ENCODE results near the gene LIN52.
"Not testable (repeated sequence)": the region's sequence is repeated elsewhere in the genome, so short reads cannot be mapped to it uniquely, and the experiment has no call there.

LIN52 gene

GRCh38 chr14:74111395-74112216, 26.9 kb downstream of the LIN52 start:
- not testable (repeated sequence) for DNase-seq

DNA sequence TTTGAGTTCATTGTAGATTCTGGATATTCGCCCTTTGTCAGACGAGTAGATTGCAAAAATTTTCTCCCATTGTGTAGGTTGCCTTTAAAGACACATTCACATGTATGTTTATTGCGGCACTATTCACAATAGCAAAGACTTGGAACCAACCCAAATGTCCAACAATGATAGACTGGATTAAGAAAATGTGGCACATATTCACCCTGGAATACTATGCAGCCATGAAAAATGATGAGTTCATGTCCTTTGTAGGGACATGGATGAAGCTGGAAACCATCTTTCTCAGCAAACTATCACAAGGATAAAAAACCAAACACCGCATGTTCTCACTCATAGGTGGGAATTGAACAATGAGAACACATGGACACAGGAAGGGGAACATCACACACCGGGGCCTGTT, 40.7 kb downstream of the LIN52 start:
- not testable (repeated sequence) for DNase-seq

DNA sequence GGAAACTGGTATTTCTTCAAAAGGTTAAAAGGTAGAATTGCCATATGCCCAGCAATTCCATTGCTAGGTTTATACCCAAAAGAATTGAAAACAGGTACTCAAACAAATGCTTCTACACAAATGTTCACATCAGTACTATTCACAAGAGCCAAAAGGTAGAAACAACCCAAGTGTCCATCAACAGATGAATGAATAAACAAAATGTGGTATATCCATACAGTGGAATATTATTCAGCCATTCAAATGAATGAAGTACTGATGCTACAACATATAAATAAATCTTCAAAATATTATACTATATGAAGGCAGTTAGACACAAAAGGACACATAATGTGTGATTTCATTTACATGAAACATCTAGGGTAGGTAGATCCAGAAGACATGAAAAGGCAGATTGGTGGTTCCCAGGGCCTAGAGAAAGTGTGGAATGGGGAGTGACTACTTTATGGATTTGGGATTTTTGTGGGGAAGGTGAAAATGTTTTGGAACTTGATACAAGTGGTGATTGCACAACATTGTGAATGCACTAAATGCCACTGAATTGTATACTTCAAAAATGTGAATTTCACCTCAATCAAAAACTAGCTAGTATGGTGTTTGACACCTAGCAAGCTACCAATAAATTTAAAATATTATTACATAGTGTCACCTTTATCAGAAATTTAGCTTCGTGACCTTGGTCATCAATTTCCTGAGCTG, 41.7 kb downstream of the LIN52 start:
- DNase-seq = no peak

GRCh38 chr14:74127634-74128033, 42.9 kb downstream of the LIN52 start:
- DNase-seq = no peak

DNA sequence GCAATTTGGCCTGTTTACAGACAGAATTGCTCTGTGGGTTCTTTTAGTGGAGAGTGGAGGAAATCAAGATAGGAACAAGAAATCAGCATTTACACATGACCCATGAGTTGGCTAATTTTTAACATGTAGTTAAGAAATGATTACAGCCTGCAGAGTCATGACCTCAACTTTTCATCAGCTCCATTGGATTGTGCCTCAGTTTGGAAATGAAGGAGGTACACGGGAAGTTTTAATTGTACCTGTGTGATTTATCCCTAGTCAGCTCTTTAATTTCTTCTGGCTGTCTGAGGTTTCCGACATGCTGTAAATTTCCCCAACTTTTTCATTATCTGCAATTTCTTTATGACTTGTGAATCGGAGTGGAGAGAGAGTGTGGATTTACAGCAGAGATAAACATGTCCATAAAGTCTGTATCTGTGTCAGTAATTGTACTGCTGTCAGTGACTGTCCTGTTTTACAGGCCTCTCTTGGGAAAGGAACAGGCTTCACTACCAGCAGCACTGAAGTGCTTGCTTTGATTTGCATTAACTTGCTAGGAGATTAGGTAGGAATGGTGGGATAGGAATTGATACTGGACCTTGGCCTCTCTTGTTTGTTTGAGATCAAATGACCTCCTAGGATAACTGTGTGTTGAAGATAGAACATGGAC, 49.2 kb downstream of the LIN52 start:
- DNase-seq = no peak

DNA sequence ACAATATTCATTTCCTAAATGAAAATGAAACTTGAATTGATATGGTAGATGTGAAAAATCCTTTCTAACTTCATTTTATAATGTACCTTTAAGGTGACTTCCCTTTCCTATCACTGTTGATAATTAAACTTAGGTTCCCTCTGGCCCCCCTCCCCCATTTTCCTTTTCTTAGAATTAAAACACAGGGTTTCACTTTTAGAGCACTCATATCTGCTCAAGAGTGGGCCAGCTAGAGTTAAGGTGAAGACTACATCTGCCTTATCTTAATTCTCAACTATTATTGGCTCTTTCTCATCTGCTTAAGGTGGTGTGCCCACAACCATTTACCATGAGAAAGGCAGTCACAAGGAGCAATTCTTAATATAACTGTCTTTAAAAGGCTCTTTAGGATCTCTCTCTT, 49.7 kb downstream of the LIN52 start:
- DNase-seq = no peak

GRCh38 chr14:74135426-74135825, 50.7 kb downstream of the LIN52 start:
- DNase-seq = no peak

- DNase-seq = no peak
Observed at GRCh38 chr14:74140374-74140850, 55.7 kb downstream of the LIN52 start.

DNA sequence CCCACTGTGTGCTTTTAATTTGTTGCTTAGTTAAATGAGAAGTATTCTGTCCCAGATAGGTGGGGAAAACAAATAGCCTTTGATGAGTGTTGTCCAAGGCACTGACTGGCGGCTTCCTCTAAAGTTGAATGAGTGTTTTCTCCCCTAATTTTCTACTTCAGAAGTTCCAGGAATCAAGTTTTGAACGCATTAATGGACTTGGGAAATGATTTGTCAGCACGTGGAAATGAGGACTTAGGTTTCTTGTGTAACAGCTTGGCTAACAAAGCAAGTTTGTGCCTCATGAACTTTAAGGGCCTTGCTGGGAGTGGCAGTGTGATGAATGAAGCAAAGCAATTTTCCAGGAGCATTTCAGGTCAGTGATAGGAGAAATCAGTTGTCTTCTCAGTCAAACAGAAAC, 56.9 kb downstream of the LIN52 start:
- no peak for DNase-seq

DNA sequence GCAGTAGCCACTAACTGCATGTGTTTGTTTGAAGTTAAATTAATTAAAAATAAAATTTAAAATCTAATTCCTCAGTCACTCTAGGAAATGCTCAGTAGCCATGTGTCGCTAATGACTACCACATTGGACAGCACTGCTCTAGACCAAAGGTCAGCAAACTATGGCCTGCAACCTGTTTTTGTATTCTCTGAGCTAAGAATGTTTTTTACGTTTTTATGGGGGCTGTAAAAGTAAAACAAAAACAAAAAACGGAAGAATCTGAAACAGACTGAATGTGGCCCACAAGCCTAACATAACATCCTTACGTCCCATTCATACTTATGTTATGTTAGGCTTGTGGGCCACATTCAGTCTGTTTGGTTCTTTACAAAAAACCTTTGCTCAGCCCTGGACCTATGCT, 57.8 kb downstream of the LIN52 start:
- DNase-seq = no peak

DNA sequence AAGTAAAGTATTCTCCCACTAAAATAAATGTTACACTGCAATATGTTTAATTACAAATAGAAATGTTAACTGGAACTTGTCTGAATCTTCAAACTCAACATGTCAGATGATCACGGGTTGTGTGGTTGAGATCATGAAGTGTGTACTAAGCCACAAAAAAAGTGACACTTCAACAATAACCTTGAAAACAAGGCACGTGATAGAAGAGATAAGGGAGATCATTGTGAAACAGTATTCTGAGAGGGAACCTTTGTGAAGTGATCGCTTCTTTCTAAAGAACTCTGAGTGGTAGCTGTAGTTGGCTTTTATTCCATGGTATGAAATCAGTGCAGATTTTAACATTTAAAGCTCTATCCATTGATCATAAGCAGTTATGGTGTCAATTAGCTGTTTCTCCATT, 60.0 kb downstream of the LIN52 start:
- no peak for DNase-seq

DNA sequence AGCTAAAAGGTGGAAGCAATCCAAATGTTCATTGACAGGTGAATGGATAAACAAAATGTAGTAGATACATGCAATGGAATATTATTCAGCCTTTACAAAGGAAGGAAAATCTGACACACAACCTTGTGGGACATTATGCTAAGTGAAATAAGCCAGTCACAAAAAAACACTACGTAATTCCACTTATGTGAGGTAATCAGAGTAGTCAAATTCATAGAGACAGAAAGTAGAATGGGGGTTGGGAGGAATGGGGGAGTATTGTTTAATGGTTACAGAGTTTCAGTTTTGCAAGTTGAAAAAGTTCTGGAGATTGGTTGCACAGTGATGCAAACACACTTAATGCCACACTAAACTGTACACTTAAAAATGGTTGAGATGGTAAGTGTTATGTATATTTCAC, 62.8 kb downstream of the LIN52 start:
- DNase-seq = no peak

DNA sequence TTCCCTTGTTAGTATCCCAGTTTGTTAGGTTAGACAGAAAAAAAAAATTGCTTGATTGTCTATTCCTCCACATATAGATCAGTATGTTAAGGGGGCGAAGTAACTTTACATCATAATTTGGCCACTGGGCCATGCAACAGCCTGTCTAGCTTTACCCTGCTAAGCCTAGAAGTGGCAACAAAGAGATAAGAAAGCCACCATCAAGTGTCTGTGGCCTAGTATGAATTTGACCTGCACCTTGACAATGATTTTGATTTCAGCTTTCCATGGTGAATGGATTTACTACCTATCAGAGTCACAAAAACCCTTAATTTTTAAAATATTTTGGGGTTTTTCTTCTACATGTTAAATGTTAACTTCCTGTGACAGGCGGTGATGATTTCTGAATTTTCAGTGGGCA, 63.9 kb downstream of the LIN52 start:
- no peak for DNase-seq

GRCh38 chr14:74155287-74155686, 70.5 kb downstream of the LIN52 start:
- DNase-seq = no peak

- no peak for DNase-seq
Observed at GRCh38 chr14:74155749-74156148, 71.0 kb downstream of the LIN52 start.

DNA sequence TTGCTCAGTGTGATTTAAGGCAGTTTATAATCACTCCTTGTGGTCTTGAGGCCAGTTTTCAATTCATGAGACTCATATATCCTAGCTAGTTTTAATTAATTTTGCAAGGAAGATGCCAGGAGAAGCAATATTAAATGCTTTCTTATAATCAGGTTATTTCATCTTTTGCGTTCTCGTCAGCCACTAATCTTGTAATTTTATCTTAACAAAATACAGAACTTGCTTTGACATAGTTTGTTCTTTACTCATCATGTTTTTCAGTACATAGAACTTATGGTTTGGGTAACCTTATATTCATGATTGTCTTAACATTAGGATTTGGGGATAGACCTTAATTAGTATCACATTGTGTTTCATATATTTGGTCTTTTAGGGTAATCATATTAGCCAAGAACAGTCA, 76.0 kb downstream of the LIN52 start:
- DNase-seq = no peak

DNA sequence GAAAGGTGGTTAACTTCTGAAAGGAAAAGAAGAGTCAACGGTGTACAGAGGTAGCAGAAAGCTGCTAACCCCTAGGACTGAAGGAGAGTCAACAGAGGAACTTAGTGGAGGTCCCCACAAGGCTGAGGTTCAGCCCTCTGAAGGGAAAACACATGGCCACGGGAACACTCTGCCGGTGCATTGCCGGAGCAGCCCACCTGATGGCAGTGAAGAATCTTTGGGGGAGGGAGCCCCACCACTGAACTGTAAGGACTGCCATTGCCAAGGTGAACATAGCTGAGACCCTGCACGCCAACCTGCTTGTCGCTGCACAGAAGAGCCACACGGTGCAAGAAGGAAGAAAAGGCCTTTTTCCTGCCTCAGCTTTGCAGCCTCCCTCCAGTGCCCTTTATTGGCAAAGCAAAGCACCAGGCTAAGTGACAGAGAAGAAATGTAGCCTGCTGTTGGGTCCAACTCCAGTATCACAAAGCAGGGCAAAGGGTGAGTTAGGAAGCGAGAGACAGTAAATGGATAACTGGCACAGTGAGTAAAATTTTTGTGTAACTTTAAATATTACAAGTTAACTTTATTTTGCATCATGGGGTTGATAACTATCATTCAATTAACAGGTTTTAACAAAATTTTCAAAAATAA, 76.9 kb downstream of the LIN52 start:
- no peak for DNase-seq

GRCh38 chr14:74169906-74170305, 85.2 kb downstream of the LIN52 start:
- DNase-seq = no peak

GRCh38 chr14:74176400-74176793, 91.6 kb downstream of the LIN52 start:
- DNase-seq = no peak

GRCh38 chr14:74179856-74180255, 95.1 kb downstream of the LIN52 start:
- no peak for DNase-seq

DNA sequence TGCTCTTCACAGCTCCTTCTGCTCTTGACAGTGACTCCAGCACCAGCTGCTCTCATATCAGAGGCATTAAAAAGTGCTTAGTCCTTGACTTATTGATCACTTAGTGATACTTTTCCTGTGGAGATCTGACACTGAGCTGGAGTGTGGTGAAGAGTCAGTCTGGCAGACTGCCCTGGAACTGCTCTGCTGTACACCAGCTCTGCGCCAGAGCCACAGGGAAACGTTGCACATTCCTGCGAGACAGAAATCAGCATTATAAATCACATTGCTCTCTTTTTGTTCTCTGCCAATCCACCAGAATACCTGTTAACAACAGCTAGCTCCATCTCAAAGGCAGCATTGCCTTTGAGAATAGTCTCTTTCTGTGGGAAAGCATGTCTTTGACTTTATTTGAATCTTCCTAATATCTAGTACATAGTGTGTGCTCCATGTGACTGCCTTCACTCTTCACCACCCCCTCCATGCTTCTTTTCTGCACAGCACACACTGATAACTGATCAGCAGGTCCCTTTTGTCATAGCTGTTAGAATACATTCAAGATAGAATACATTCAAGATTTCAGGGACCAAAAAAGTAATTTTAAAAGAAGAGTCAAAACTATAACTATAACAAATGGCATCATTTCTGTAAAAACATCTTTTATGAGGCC, 106.3 kb downstream of the LIN52 start:
- DNase-seq = no peak

- no peak for DNase-seq
Observed at GRCh38 chr14:74194506-74195274, 109.9 kb downstream of the LIN52 start.
